HepG2 (cell line): ENCODE measurements around the gene NUAK1. TPM values are rescaled to one million over a fixed set of nuclear protein-coding genes. Genes with fewer than 3 reads are reported as not detected.

Experiments used
- GFI1 ChIP-seq: sonication (generic); formaldehyde crosslinking; IDR thresholded peaks from 2 replicates; pipeline ENCODE4 v1.5.0; 2020; ENCODE audit warnings: missing genetic modification reagents, mild to moderate bottlenecking, borderline replicate concordance
- KLF11 ChIP-seq: IDR thresholded peaks from 2 replicates; pipeline ENCODE4 v1.6.1; 2016; ENCODE audit warnings: missing compliant biosample characterization
- MEIS2 ChIP-seq: sonication (generic); formaldehyde crosslinking; IDR thresholded peaks from 2 replicates; pipeline ENCODE4 v1.9.0; 2021; ENCODE audit warnings: mild to moderate bottlenecking, missing genetic modification reagents
- MTA1 ChIP-seq: sonication (generic); formaldehyde crosslinking; IDR thresholded peaks from 2 replicates; pipeline ENCODE4 v1.4.0; 2020; ENCODE audit warnings: missing genetic modification reagents, mild to moderate bottlenecking, borderline replicate concordance
- MYC ChIP-seq: sonication (generic); formaldehyde crosslinking; IDR thresholded peaks from 2 replicates; pipeline ENCODE4 v1.9.0; 2021; ENCODE audit warnings: missing genetic modification reagents, borderline replicate concordance
- NAIF1 ChIP-seq: sonication (generic); formaldehyde crosslinking; IDR thresholded peaks from 2 replicates; pipeline ENCODE4 v1.5.0; 2020; ENCODE audit warnings: mild to moderate bottlenecking, missing genetic modification reagents, borderline replicate concordance
- NCOA2 ChIP-seq: sonication (generic); formaldehyde crosslinking; IDR thresholded peaks from 2 replicates; pipeline ENCODE4 v1.8.0; 2022; ENCODE audit warnings: inconsistent platforms
- NR1H2 ChIP-seq: sonication (generic); formaldehyde crosslinking; IDR thresholded peaks from 2 replicates; pipeline ENCODE4 v1.8.1; 2022; ENCODE audit warnings: low read depth, missing genetic modification reagents, borderline replicate concordance
- SIX4 ChIP-seq: sonication (generic); formaldehyde crosslinking; IDR thresholded peaks from 2 replicates; pipeline ENCODE4 v1.4.0; 2020; ENCODE audit warnings: missing genetic modification reagents
- SMAD3 ChIP-seq: sonication (generic); formaldehyde crosslinking; IDR thresholded peaks from 2 replicates; pipeline ENCODE4 v1.4.0; 2020; ENCODE audit warnings: missing genetic modification reagents
- ZBTB7A ChIP-seq: sonication (generic); formaldehyde crosslinking; IDR thresholded peaks from 2 replicates; pipeline ENCODE4 v1.8.0; 2022; ENCODE audit warnings: mild to moderate bottlenecking, missing genetic modification reagents
- ZC3H13 ChIP-seq: sonication (generic); formaldehyde crosslinking; IDR thresholded peaks from 2 replicates; pipeline ENCODE4 v1.8.1; 2023; ENCODE audit warnings: mild to moderate bottlenecking, missing genetic modification reagents, moderate library complexity
- ZEB1 ChIP-seq: IDR thresholded peaks from 2 replicates; pipeline ENCODE4 v1.6.1; 2012; ENCODE audit warnings: mild to moderate bottlenecking, low read depth, inconsistent platforms; ENCODE audit not compliant: insufficient replicate concordance
- ZNF17 ChIP-seq: sonication (generic); formaldehyde crosslinking; IDR thresholded peaks from 2 replicates; pipeline ENCODE4 v1.5.0; 2020; ENCODE audit warnings: mild to moderate bottlenecking, missing genetic modification reagents
- ZNF274 ChIP-seq: sonication (generic); formaldehyde crosslinking; IDR thresholded peaks from 2 replicates; pipeline ENCODE4 v1.5.1; 2020; ENCODE audit warnings: mild to moderate bottlenecking, missing genetic modification reagents
- ZNF292 ChIP-seq: sonication (generic); formaldehyde crosslinking; IDR thresholded peaks from 2 replicates; pipeline ENCODE4 v1.8.1; 2022; ENCODE audit warnings: mild to moderate bottlenecking, low read depth, missing genetic modification reagents, borderline replicate concordance
- ZNF737 ChIP-seq: sonication (generic); formaldehyde crosslinking; IDR thresholded peaks from 2 replicates; pipeline ENCODE4 v1.5.0; 2020; ENCODE audit warnings: missing genetic modification reagents, mild to moderate bottlenecking, borderline replicate concordance
- polyA plus RNA-seq, 8 experiments: library from polyadenylated mRNA; depleted of rRNA in 3 of 8; stranded (reverse) in 7 of 8; unstranded in 1 of 8; fragments of >200 nt; fragmentation: Illumina TruSeq in 4 of 8; extraction: Trizol in 4 of 8; gene quantifications; 2 replicates each; pipeline versions ENCODE4 v1.2.1 to v1.2.3, GENCODE V29; 2011 to 2016; ENCODE audit warnings: low read depth in 4 of 8, missing spikeins in 1 of 8, mixed read lengths in 1 of 8; ENCODE audit not compliant: insufficient read depth in 1 of 8
- total RNA-seq, 5 experiments: library from RNA; depleted of rRNA; stranded (reverse); fragments of >200 nt; fragmentation: Illumina TruSeq; extraction: Trizol; gene quantifications; 2 replicates each; pipeline ENCODE4 v1.2.3, GENCODE V29; 2016; ENCODE audit warnings: low read depth in 1 of 5
- TF ChIP-seq, protein P1 (sequence below): IDR thresholded peaks from 2 replicates; pipeline ENCODE4 v1.4.0; 2020; ENCODE audit warnings: mild to moderate bottlenecking, missing genetic modification reagents
- TF ChIP-seq, protein P2 (sequence below): sonication (generic); formaldehyde crosslinking; conservative IDR thresholded peaks from 2 replicates; pipeline ENCODE4 v1.5.0; 2020; ENCODE audit warnings: missing genetic modification reagents
- TF ChIP-seq, protein P3 (sequence below): sonication (generic); formaldehyde crosslinking; IDR thresholded peaks from 2 replicates; pipeline ENCODE4 v1.4.0; 2020; ENCODE audit warnings: low read depth, missing genetic modification reagents

Gene NUAK1
- total and polyA plus RNA-seq, 2 of the 13 experiments (the other 11 are each of a cell fraction or from before 2014, with no cell fraction given) = 1.7 to 1.9 TPM

DNA sequence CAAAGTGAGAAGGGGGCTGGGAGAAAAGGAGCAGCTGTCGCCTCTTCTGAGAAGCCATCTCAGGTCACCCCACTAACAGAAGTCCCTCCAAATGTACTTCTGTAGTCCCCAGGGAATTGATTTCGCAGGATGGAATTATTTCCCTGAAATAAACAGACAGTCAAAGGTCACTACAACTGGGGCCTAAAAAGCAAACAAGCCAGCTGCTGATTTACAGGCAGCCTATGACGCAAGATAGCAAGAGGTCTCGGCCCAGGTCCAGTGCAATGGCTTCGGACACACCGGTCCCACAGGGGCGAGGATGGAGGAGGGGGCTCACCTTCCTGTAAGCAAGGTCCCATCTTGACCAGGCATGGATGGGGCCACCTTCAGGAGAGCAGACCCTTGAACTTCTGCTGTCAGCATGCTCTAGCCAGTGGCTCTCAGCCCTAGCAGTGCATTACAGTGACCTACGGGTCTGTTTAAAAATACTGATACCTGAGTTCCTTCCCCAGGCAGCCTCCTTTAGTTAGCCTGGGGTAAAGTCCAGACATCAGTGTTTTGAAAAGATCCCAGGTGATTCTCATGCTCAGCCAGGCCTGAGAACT, 18.1 kb downstream of the NUAK1 start (continued):
- TF ChIP-seq, protein P1, sequence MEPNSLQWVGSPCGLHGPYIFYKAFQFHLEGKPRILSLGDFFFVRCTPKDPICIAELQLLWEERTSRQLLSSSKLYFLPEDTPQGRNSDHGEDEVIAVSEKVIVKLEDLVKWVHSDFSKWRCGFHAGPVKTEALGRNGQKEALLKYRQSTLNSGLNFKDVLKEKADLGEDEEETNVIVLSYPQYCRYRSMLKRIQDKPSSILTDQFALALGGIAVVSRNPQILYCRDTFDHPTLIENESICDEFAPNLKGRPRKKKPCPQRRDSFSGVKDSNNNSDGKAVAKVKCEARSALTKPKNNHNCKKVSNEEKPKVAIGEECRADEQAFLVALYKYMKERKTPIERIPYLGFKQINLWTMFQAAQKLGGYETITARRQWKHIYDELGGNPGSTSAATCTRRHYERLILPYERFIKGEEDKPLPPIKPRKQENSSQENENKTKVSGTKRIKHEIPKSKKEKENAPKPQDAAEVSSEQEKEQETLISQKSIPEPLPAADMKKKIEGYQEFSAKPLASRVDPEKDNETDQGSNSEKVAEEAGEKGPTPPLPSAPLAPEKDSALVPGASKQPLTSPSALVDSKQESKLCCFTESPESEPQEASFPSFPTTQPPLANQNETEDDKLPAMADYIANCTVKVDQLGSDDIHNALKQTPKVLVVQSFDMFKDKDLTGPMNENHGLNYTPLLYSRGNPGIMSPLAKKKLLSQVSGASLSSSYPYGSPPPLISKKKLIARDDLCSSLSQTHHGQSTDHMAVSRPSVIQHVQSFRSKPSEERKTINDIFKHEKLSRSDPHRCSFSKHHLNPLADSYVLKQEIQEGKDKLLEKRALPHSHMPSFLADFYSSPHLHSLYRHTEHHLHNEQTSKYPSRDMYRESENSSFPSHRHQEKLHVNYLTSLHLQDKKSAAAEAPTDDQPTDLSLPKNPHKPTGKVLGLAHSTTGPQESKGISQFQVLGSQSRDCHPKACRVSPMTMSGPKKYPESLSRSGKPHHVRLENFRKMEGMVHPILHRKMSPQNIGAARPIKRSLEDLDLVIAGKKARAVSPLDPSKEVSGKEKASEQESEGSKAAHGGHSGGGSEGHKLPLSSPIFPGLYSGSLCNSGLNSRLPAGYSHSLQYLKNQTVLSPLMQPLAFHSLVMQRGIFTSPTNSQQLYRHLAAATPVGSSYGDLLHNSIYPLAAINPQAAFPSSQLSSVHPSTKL (CRISPR knock-in tag) = peak; percentile 96
- TF ChIP-seq MEIS2 (CRISPR knock-in tag) = no peak
- TF ChIP-seq MYC = peak; percentile 48; the same call in 1 of the 2 replicates
- TF ChIP-seq, protein P2, sequence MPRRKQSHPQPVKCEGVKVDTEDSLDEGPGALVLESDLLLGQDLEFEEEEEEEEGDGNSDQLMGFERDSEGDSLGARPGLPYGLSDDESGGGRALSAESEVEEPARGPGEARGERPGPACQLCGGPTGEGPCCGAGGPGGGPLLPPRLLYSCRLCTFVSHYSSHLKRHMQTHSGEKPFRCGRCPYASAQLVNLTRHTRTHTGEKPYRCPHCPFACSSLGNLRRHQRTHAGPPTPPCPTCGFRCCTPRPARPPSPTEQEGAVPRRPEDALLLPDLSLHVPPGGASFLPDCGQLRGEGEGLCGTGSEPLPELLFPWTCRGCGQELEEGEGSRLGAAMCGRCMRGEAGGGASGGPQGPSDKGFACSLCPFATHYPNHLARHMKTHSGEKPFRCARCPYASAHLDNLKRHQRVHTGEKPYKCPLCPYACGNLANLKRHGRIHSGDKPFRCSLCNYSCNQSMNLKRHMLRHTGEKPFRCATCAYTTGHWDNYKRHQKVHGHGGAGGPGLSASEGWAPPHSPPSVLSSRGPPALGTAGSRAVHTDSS = no peak
- TF ChIP-seq NCOA2 (CRISPR knock-in tag) = peak; percentile 95
- no peak for TF ChIP-seq ZNF737 (CRISPR knock-in tag)
- no peak for TF ChIP-seq NAIF1 (CRISPR knock-in tag)
- TF ChIP-seq SIX4 (CRISPR knock-in tag) = peak; percentile 45; the same call in 1 of the 2 replicates
- TF ChIP-seq, protein P3, sequence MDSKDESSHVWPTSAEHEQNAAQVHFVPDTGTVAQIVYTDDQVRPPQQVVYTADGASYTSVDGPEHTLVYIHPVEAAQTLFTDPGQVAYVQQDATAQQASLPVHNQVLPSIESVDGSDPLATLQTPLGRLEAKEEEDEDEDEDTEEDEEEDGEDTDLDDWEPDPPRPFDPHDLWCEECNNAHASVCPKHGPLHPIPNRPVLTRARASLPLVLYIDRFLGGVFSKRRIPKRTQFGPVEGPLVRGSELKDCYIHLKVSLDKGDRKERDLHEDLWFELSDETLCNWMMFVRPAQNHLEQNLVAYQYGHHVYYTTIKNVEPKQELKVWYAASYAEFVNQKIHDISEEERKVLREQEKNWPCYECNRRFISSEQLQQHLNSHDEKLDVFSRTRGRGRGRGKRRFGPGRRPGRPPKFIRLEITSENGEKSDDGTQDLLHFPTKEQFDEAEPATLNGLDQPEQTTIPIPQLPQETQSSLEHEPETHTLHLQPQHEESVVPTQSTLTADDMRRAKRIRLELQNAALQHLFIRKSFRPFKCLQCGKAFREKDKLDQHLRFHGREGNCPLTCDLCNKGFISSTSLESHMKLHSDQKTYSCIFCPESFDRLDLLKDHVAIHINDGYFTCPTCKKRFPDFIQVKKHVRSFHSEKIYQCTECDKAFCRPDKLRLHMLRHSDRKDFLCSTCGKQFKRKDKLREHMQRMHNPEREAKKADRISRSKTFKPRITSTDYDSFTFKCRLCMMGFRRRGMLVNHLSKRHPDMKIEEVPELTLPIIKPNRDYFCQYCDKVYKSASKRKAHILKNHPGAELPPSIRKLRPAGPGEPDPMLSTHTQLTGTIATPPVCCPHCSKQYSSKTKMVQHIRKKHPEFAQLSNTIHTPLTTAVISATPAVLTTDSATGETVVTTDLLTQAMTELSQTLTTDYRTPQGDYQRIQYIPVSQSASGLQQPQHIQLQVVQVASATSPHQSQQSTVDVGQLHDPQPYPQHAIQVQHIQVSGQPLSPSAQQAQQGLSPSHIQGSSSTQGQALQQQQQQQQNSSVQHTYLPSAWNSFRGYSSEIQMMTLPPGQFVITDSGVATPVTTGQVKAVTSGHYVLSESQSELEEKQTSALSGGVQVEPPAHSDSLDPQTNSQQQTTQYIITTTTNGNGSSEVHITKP (CRISPR knock-in tag) = no peak
- peak; percentile 38; the same call in 1 of the 2 replicates for TF ChIP-seq ZNF274 (CRISPR knock-in tag)
- TF ChIP-seq ZEB1 = peak; percentile 49
- peak; percentile 93 for TF ChIP-seq GFI1 (CRISPR knock-in tag)
- peak; percentile 57; the same call in 1 of the 2 replicates for TF ChIP-seq KLF11 (CRISPR knock-in tag)
- no peak for TF ChIP-seq ZNF17
- TF ChIP-seq ZBTB7A (CRISPR knock-in tag) = peak; percentile 87
- peak; percentile 87 for TF ChIP-seq ZNF292
- TF ChIP-seq MTA1 (CRISPR knock-in tag) = peak; percentile 94
- no peak for TF ChIP-seq NR1H2
- TF ChIP-seq ZC3H13 (CRISPR knock-in tag) = no peak
- TF ChIP-seq SMAD3 (CRISPR knock-in tag) = peak; percentile 64; the same call in 1 of the 2 replicates
